NOMO-1 treated with dmso at 0.1 percent for 144 hours (cell line): ENCODE results near the gene KCNN4.
A peak's percentile ranks its signal among the peaks of the same experiment; 100 is the strongest.
"Not testable (repeated sequence)": the region's sequence is repeated elsewhere in the genome, so short reads cannot be mapped to it uniquely, and the experiment has no call there.

Experiments
- DNase-seq: peaks from one replicate; lab custom pipeline; 2025; ENCODE audit not compliant: unreplicated experiment; lab: John Stamatoyannopoulos, UW

KCNN4 gene

DNA sequence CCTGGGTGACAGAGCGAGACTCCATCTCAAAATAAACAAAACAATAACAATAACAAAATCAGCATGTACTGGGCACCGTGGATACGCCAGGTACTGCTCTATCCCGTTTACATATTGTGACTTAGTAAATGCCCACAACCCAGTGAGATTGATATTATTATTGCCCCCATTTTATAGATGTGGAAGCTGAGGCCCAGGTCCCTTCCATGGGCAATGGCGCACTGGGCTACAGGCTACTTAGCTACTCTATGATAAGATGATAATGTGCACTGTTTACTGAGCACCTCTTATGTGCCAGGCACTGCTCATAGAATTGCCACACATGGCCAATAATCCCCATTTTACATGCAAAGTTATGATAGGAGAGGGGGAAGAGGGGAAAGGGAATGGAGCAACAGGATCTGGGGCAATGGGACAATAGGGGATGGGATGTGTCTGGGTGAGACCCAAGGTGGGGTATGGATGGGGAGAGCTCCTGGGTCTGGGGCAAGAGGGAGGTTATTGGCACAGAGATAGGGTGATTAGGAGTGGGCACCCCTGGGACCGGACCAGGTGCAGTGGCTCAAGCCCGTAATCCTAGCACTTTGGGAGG lies 5.4 kb downstream of the KCNN4 start:
- DNase-seq, result no peak

DNA sequence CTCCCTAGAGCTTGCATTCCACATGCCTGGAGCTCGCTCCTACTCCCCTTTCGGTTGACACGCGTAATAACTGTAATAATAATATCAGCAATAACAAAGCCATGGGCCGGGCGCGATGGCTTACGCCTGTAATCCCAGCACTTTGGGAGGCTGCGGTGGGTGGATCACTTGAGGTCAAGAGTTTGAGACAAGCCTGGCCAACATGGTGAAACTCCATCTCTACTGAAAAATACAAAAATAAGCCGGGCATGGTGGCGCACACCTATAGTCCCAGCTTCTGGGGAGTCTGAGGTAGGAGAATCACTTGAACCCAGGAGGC lies 5.9 kb downstream of the KCNN4 start:
- not testable (repeated sequence) for DNase-seq

DNA sequence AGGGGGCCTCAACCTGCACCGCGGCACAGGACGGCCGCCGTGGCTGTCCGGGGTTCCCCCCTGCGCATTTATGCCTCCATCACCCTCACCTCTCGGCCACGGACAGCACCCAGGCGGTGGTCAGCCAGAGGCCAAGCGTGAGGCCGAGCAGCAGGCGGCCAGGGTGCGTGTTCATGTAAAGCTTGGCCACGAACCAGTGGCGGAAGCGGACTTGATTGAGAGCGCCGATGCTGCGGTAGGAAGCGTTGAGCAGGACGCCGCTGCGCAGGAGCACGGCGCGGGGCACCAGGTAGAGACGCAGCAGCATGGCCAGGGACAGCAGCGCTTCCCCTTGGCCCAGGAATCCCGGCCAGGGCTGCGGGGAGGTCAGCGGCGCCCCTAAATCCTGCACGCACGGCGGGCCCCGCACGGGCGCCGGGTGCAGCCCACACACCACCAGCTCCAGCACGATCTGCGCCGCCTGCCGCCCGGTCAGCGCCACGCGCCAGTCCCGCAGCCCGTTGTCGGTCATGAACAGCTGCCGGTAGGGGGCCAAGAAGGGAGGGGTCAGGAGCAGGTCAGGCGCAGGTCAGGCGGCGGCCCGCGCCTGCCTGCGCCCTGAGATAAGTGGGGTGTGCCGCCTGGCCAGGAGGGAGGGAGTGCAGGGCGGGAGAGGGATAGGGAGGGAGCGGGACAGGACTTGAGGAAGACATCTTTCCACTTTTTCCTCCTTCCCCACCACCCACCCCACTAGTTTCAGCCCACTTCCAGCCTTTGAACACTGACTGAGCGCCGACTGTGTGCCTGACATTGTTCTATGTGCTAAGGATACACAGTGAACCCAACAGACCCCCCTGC lies 6.5 kb downstream of the KCNN4 start:
- DNase-seq, result no peak

DNA sequence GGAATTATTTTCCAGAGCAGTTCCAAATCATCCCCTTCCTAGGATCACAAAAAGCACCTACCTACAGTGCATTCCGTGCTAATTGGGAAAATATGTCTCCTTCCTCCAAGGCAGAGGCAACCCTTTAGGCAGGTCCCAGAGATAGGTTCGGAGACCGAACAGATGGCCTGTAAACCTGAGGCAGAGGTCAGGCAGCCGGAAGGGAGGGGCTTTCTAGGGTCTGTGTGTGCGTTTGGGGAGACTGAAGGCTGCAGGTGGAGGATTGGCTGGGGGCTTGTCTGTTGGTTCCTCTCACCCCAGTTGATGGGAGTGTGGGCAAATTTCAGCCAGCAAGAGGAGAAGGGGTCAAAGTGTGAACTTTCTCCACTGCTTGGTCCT lies 7.1 kb downstream of the KCNN4 start:
- no peak for DNase-seq

DNA sequence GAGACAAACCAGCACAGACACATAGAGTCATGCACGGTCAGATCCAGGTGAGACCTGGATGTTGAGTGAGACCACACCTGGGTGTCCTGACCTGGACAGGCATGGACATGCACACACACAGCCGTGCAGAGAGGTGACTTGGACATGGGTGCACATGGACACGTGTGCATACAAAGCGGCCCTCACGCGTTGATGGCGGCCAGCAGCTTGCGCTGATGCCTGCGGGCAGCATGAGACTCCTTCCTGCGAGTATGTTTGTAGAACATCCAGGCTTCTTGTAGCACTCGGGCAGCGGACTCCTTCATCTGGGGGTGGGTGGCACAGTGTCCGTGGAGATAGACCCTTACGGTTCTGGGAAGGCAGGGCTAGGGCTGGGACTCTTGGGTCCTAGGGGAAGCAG lies 11.5 kb downstream of the KCNN4 start:
- DNase-seq, result no peak

DNA sequence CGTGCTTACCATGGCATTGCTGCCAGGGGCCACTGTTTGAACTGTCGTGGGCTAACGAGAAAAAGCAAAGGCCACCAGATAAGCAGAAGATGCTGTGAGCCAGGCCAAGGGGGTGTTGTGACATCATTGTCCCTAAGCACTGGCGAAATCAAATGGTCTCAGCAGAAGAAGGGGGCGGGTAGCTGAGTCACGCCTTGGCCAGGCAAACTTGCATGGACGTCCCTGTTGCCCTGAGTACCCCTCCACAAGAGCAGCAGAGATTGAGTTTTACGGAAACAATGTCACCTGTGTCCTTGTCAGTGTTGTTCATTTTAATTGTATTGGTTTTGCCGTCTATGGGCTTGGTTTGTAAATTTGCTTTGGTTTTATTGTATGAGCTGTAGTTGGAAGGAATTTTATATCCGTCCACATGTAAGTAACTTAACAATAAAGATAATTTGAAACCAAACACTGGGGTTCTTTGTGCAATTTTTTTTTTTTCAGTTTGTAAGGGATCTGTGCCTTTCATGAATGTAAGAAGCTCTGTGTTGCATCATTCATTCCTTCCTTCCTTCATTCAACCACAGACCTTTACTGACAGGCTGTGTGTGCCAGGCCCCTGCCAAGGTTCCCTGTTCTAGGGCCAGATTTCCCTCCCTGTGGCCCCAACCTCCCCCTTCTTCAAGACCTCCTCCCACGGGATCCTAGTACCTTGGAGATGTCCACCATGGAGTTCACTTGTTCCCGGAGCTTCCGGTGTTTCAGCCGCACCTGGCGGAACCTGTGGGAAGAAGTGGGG lies 12.3 kb downstream of the KCNN4 start:
- DNase-seq, result peak; percentile 79

DNA sequence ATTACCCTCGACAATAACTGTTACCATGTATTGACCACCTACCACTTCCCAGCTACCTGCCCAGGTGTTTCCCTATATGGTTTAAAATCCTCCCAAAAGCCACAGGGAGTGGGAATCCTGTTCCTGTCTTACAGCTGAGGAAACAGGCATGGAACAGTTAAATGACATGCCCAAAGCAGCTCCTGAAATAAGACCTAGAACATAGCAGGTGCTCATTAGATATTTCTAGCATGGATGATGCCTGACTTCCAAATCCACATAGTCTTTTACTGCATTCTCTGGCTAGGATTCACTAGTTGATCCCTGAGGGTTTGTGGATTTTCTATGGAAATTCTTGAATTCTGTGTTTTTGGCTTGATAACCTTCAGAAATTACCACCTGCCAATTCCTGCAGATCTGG lies 13.0 kb downstream of the KCNN4 start:
- no peak for DNase-seq

DNA sequence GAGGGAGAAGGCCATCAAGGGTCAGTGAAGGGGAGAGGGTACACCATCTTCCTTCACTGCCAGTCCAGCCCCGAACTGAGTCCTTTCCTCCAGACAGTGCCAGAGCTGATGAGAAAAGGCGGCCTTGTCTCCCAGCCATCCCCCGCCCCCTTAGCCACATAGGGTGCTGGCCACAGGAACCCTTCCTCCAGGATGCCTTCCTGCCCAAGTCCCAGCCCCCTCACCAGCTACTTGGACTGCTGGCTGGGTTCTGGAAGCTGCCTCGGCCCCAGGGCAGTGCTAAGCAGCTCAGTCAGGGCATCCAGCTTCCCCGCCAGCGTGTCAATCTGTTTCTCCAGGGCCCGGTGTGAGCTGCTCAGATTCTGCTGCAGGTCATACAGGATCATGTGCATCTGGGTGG lies 13.5 kb downstream of the KCNN4 start:
- DNase-seq, result no peak

DNA sequence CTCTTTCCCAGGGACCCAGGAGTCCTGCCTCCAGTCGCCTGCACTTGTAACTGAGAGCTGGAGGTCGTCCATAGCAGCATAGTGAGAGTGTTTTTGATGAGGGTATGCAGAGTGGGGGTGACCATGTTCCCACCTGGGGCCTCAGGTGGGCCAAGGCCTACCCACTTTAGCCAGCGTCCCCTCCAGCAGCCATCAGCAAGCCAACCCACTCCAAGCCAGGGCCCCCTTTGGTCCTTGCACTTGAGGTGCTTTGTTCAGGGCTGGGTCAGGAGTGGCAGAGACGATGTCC lies 14.1 kb downstream of the KCNN4 start:
- no peak for DNase-seq

DNA sequence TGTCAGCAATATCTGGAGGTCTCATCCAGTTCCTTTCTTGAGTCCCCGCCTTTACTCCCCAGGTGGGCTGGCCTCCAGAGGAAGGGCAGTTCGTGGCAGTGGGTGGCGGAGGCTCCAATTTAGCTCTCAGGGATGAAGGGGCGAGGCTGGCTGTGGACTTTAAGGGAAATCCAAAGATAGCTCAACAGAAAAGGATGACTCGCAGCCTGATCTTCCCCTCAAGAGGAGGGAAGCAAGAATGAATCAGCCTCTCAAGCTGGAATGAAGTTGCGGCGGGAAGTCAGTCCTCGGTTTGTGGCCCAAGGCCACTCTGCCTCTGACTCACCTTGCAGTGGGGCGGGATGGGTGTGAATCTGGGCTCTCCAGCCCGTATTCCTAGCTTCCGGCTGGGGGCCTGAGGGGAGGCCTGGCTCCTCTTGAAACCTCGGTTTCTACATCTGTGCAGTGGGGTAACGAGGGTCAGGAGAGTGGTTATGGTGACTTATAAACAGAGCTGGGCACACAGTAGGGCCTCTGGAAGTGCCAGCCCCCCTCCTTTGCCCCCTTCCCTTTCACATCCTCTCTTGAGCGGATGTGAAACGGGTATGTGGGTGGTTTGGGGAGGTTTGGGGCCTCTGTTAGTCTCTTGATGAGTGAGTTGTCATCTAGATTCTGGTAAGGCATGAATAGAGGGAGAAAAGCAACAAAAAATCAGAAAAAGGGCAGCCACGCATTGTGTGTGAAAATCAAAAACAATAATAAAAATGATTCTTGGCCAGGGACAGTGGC lies 15.5 kb downstream of the KCNN4 start:
- DNase-seq, result peak; percentile 86

DNA sequence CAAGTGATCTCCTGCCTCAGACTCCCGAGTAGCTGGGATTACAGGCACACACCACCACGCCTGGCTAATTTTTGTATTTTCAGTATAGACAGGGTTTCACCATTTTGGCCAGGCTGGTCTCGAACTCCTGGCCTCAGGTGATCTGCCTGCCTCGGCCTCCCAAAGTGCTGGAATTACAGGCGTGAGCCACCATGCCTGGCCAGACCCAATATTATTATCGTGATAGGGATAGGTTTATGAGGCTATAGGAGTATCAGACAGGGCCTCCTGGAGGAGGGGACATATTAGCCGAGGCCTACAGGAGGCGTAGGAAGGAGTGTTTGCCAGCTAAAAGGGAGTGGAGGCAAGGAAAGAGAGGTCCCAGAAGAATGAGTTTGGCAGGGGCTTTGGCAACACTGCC lies 16.1 kb downstream of the KCNN4 start:
- not testable (repeated sequence) for DNase-seq

DNA sequence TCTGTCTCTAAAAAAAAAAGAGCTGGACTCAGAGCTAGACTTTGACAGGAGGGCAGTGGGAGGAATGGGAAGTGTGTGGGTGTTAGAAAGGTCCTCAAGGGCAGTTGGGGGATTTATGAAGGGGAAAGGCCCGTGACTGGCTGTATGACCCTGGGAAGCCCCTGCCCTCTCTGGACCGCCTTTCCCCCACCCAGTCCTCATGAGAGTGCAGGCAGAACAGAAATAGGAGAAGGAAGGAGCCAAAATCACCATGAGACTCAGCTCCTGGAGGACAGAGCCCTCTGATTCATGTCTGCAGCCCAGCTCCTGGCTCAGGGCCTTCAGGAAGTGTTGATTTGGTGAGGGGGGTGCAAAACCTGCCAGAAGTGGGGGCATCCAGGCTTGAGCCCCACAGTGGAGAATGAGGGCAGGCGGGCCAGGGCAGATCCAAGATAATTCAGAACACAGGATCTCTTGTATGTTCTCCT lies 17.3 kb downstream of the KCNN4 start:
- no peak for DNase-seq

DNA sequence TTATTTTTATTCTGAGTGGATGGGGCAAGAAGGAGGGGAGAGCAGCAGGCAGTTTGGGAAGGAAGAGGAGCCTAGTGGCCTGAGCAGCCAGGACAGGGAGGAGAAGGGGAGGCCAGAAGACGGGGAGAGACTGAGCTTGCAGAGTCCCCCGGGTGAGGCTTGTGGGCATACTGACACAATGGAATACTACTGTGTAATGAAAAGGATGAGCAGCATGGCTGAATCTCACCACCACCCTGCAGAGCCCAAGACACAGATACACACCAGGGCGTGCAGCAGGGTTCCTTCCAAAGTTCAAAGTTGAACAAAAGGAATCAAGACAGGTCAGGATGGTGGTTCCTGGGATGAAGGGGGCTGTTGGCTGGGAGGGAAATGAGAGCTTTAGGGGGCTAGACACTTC lies 18.0 kb downstream of the KCNN4 start:
- no peak for DNase-seq

DNA sequence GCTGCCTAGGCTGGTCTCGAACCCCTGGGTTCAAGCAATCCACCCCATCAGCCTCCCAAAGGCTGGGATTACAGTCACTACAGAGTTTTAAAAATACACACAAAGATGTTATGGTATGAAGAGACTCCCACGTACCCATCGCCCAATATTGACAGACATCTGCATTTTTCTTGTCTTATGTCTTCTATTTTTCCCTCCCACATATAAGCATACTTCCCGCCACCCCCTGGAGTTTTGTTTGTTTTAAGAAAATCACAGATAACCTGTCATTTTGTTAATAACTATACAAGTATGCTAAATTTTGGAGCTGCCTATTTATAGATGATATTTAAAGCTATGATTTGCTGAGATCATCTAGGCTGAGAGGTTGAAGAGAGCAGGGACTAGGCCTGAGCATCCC lies 19.8 kb downstream of the KCNN4 start:
- DNase-seq, result no peak

DNA sequence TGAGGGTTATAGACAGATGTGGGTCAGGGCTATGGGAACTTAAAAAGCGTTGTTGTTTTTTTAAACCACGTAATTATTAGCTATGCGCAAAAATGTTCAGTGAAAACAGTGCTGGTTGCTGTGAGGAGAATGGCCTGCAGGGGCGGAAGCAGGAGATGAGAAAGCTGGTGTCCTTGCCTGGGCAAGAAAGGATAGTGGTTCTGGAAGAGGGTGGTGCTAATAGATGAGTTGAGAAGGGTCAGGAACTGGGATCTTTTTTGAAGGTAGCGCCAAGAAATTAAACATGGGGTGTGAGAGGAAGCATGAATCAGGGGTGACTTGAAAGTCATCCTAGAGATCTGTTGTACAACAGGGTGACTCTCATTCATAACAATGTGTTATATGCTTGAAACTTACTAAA lies 21.3 kb downstream of the KCNN4 start:
- DNase-seq, result no peak

DNA sequence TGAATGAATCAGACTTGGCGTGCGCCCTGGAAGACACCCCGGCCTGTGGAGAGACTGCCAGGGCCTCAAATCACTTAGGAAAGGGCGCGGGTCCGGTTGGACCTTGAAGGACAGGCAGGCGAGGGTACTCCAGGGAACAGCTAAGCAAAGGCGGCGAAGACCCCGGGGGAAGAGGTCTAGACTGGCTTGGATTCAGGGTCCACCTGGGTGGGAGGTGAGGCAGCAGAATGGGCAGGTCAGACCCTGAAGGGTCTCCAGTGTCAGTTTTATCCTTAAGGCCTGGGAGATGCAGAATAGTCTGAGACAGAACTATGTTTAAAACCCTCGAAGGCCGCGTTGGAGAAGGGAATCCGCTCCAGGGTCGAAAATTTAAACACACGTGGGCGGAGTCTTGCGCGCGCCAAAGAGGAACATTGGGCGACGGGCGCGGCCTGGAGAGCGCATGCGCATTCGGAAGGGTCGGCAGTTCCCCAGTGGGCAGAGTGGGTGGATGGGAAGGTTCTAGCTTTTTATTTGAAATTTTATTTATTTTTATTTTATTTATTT lies 25.4 kb downstream of the KCNN4 start:
- DNase-seq, result peak; percentile 83

DNA sequence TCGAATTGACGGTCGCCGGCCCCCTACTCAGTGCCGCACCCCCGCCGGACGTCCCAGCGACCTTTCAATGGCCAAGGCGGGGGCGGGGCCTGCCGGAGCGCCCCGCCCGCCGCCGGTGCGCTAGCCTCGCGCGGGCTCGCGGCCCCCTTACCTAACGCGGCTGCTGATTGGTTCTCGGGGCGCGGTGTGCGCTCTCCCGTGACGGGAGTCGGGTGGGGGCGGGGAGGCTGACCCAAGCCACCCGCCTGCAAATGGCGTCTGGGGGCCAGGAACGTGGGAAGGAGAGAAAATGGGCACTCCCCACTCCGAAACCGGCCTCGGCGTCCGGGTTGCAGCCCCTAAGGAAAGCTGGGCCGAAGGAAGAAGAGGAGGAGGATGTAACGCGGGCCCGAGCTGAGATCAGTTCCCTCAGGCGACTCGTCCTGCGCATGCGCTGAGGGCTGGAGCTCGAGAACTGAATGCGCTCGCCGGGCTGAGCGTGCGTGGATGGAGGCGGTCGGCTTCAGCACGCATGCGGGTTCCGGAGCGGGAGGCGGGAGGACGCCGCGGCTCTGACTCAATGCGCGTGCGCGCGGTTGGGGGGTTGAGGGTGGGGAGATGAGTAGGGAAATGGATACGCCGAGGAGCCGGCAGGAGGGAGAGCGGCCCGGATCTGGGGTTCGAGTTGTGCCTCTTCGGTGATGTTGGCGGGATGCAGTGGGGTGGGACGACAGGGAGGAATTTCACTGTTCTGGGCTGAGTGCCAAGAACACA lies 26.1 kb downstream of the KCNN4 start, which contains the start of gene SMG9:
Gene SMG9, minus strand, starts transcription at position 460 of the 753 bp plus-strand sequence. CDS start 4,221 bp downstream, outside the sequence.
- peak; percentile 92 for DNase-seq

DNA sequence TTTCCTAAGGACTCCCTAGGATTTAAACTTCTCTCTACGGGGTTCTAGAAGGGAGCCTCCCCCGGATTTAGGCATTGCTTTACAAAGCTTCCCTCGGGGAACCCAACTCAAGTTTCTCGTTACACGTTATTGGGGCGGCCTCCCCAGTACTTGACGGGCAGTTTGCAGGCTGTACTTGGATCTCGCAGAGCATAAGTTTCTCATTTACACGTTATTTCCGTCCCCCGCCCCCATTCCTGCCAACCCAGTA lies 26.6 kb downstream of the KCNN4 start:
- no peak for DNase-seq

DNA sequence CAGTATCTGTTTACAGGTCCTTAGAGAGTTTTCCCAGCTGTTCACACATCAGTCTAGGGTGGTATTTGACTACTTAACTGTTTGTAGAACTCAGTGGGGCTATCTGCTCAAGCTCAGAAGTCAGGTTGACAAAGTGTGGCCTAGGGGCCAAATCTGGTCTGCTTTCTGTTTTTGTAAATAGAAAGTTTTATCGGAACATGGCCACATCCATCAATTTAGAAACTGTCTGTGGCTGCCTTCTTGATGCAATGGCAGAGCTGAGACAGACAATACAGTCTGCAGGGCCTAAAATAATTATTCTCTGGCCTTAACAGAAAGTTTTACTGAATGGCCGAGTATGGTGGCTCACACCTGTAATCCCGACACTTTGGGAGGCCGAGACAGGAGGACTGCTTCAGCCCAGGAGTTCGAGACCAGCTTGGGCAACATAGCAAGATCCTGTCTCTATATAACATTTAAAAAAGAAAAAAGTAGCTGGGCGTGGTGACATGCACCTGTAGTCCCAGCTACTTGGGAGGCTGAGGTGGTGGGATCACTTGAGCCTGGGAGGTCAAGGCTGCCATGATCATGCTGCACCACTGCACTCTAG lies 28.4 kb downstream of the KCNN4 start:
- no peak for DNase-seq

DNA sequence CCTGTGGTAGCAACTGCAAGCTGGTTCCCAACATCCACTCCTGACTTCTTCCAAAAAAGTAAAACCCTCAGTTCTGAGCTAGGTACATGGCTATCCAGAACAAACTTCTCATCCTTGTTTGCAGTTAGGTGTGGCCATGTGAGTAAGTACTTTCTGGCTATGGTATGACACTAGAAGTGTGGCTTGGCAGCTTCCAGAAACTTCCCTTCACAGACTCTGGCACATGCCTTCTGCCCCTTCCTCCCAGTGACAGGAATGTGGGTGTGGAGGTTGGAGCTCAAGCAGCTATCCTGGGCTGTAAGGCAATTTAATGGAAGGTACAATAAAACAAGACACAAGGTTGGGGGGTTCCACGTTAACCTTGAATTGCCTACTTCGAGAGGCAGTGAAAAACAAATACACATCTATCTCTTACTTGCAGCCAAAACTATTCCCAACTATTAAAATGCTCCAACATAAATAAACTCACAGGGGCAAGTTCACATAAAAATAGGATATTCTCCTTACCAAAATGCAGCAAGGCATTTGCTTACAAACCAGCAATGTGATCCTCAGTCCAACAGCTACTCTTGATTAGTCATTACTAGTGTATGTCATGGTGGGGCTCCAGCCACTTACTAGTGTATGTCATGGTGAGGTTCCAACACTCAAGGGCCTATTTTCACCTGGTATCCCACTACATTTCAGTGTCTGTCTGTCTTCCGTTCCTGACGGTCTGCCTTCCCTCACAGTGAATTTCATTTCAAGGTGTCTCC lies 29.1 kb downstream of the KCNN4 start:
- DNase-seq, result no peak
